Liver (tissue), 9 donors: ENCODE measurements around the gene KCNMA1. TPM values are rescaled to one million over a fixed set of nuclear protein-coding genes. Genes with fewer than 3 reads are reported as not detected.

Experiments used
- DNase-seq: peaks from one replicate; pipeline ENCODE4 v3.0.0-alpha.2; 2017; ENCODE audit warnings: low spot score
- H3K27ac ChIP-seq, 2 donors: one replicate each; pipeline ENCODE4 v1.7.0; 2013; ENCODE audit warnings: inconsistent platforms in 2 of 2, low read length in 2 of 2, control low read depth in 1 of 2, low read depth in 1 of 2, mild to moderate bottlenecking in 1 of 2
- H3K27me3 ChIP-seq, 4 donors: one replicate each; pipeline versions ENCODE4 v1.6.1 to v1.7.0; 2013; ENCODE audit warnings: low read length in 3 of 4, inconsistent platforms in 1 of 4, mild to moderate bottlenecking in 1 of 4, moderate library complexity in 1 of 4; ENCODE audit not compliant: control insufficient read depth in 4 of 4, insufficient read depth in 4 of 4
- H3K36me3 ChIP-seq, 4 donors: one replicate each; pipeline versions ENCODE4 v1.6.1 to v1.7.0; 2013; ENCODE audit warnings: low read length in 3 of 4, mild to moderate bottlenecking in 3 of 4, low read depth in 1 of 4, moderate library complexity in 1 of 4; ENCODE audit not compliant: control insufficient read depth in 4 of 4, insufficient read depth in 3 of 4
- H3K4me1 ChIP-seq, 4 donors: one replicate each; pipeline versions ENCODE4 v1.6.1 to v1.7.0; 2013; ENCODE audit warnings: low read length in 3 of 4, mild to moderate bottlenecking in 3 of 4, moderate library complexity in 1 of 4; ENCODE audit not compliant: control insufficient read depth in 4 of 4, insufficient read depth in 4 of 4
- H3K4me3 ChIP-seq, 3 donors: one replicate each; pipeline versions ENCODE4 v1.6.1 to v1.7.0; 2013; ENCODE audit warnings: low read length in 3 of 3, control low read depth in 1 of 3, low read depth in 1 of 3, mild to moderate bottlenecking in 1 of 3
- H3K9ac ChIP-seq, 2 donors: one replicate each; pipeline ENCODE4 v1.7.0; 2013; ENCODE audit warnings: low read length in 2 of 2, mild to moderate bottlenecking in 2 of 2, moderate library complexity in 2 of 2, control low read depth in 1 of 2, low read depth in 1 of 2
- H3K9me3 ChIP-seq, 4 donors: one replicate each; pipeline versions ENCODE4 v1.6.1 to v1.7.0; 2013; ENCODE audit warnings: low read length in 3 of 4; ENCODE audit not compliant: control insufficient read depth in 4 of 4
- CTCF ChIP-seq: fragments of 150-350 bp; IDR thresholded peaks from 2 replicates; pipeline ENCODE4 v1.5.1; 2017; ENCODE audit warnings: improper control_type of control experiment, low read depth, low read length; ENCODE audit not compliant: missing input control
- EGR1 ChIP-seq, 2 donors: IDR thresholded peaks; 2 replicates each; pipeline ENCODE4 v1.6.1; 2016 to 2018; ENCODE audit warnings: antibody characterized with exemption in 2 of 2, low read depth in 2 of 2
- FOXA2 ChIP-seq: IDR thresholded peaks from 2 replicates; pipeline ENCODE4 v1.6.1; 2016; ENCODE audit warnings: antibody characterized with exemption
- GABPA ChIP-seq, 2 donors: IDR thresholded peaks in 1 of 2; conservative IDR thresholded peaks in 1 of 2; 2 replicates each; pipeline ENCODE4 v1.6.1; 2016; ENCODE audit warnings: antibody characterized with exemption in 2 of 2, mild to moderate bottlenecking in 1 of 2, moderate library complexity in 1 of 2
- JUND ChIP-seq, 2 donors: IDR thresholded peaks; 2 replicates each; pipeline ENCODE4 v1.6.1; 2016; ENCODE audit warnings: antibody characterized with exemption in 2 of 2
- MAX ChIP-seq: IDR thresholded peaks from 2 replicates; pipeline ENCODE4 v1.6.1; 2016; ENCODE audit warnings: antibody characterized with exemption
- NR2F2 ChIP-seq: IDR thresholded peaks from 2 replicates; pipeline ENCODE4 v1.6.1; 2016; ENCODE audit warnings: antibody characterized with exemption
- REST ChIP-seq: IDR thresholded peaks from 2 replicates; pipeline ENCODE4 v1.6.1; 2016; ENCODE audit warnings: antibody characterized with exemption, mild to moderate bottlenecking
- RXRA ChIP-seq, 2 donors: IDR thresholded peaks; 2 replicates each; pipeline ENCODE4 v1.6.1; 2017 to 2018; ENCODE audit warnings: antibody characterized with exemption in 2 of 2, mild to moderate bottlenecking in 1 of 2
- SP1 ChIP-seq: IDR thresholded peaks from 2 replicates; pipeline ENCODE4 v1.6.1; 2018; ENCODE audit warnings: antibody characterized with exemption, mild to moderate bottlenecking
- ZBTB33 ChIP-seq: IDR thresholded peaks from 2 replicates; pipeline ENCODE4 v1.6.1; 2016; ENCODE audit warnings: antibody characterized with exemption
- polyA plus RNA-seq, 2 donors: library from polyadenylated mRNA; stranded (reverse) in 1 of 2; unstranded in 1 of 2; fragments of 200-250 nt in 1 of 2; fragments of >200 nt in 1 of 2; fragmentation: Nextera tagmentation in 1 of 2; extraction: Ambion mirVana in 1 of 2; gene quantifications; one replicate each; pipeline versions ENCODE4 v1.2.1 to v1.2.3, GENCODE V29; 2013 to 2015
- total RNA-seq, 2 donors: library from RNA; depleted of rRNA; stranded (reverse); fragments of >200 nt; gene quantifications; one replicate each; pipeline ENCODE4 v1.2.3, GENCODE V29; 2014
- donor health status: healthy.
- donor health status: healthy.
- donor health status: healthy.
- donor health status: healthy.
- donor health status: healthy.

KCNMA1 gene
- total and polyA plus RNA-seq, 4 donors = 2.5 to 9.7 (median 4.7) TPM

GRCh38 chr10:77387247-77387646 is 250.4 kb downstream of the KCNMA1 start:
- H3K9me3 ChIP-seq = no peaks in the 10 kb centered on the region

More at GRCh38 chr10:77387247-77387646, 250.4 kb downstream of the KCNMA1 start:
- no peak overlapping the region for H3K4me3 ChIP-seq
- no peak for TF ChIP-seq SP1
- no peak for TF ChIP-seq CTCF
- TF ChIP-seq EGR1 (IDR thresholded peaks at IDR 0.05; ENCODE audit: low read depth in 2 of 2) = no peak
- no peak for TF ChIP-seq JUND (IDR thresholded peaks at IDR 0.05)
- no peak for TF ChIP-seq MAX
- no peak for TF ChIP-seq NR2F2
- TF ChIP-seq ZBTB33 = no peak
- no peak for TF ChIP-seq FOXA2
- TF ChIP-seq RXRA (IDR thresholded peaks at IDR 0.05) = no peak
- TF ChIP-seq REST = no peak
- TF ChIP-seq GABPA (IDR thresholded peaks at IDR 0.05 in 1 of 2, conservative IDR thresholded peaks at IDR 0.05 in 1 of 2) = no peak
- no peaks in the 10 kb centered on the region for H3K36me3 ChIP-seq
- no peak overlapping the region for H3K9ac ChIP-seq
- H3K4me1 ChIP-seq = peaks cover 0 to 10% (median 1%) of the 10 kb centered on the region in 4 donors
- no peak for DNase-seq
- H3K27ac ChIP-seq = no peak overlapping the region
- H3K27me3 ChIP-seq = no peaks in the 10 kb centered on the region
